Measurements from ENCODE around the gene SIMC1. TPM values are rescaled to one million over a fixed set of nuclear protein-coding genes. Genes with fewer than 3 reads are reported as not detected.

Gene SIMC1
- total RNA-seq, 1 experiment from 2014 or later, result 12.8 TPM

- DNase-seq (ENCODE audit: extremely low read depth, low read depth), result no peak
Measured at GRCh38 chr5:176360894-176361436, 122.7 kb downstream of the SIMC1 start.

GRCh38 chr5:176361437-176362232 is 123.4 kb downstream of the SIMC1 start, which contains the start of gene KIAA1191:
Gene KIAA1191, minus strand, starts transcription at chr5:176361764. Its CDS starts 2,256 bp downstream, at chr5:176359508.
- DNase-seq (ENCODE audit: extremely low read depth, low read depth), result peak; percentile 86

DNA sequence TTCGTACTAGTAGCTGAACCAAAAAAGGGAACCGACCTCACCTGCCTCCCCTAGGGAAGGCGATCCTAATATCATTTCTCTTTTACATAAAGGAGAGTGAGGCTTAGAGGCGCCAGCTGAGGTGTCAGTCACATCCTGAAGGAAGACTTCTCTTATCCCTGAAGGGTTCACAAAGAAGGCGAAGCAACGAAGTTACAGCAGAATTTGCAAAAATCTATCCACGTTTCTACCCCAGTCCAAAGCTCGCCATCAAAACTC is 123.9 kb downstream of the SIMC1 start:
- DNase-seq (ENCODE audit: extremely low read depth, low read depth), result no peak

DNA sequence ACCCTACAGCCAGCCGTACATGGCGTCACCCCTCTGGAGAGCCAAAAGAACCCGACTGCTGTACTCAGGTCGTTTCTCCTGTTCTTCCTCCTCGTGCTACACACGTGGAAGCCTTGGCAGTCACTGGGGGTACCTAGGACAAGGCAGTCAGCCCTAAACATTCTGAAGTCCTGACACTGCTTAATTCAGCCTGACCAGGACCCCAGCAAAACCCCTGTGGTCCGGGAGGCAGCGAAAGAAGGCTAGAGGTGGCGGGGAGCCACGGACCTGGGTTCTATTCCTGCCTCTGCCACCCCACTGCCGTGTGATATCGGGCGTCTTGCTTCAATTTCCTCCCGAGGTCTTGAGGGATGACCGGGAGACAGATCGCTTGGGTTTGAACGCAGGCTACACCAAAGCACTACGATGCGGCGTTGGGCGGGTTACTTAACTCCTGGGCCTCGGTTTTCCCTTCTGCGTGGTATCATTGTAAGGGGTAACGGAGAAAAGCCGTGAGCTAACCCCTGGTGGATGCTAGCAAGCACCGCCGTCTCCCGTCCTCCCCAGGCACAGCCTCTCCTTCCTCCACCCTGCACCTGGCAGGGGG is 126.6 kb downstream of the SIMC1 start:
- no peak for DNase-seq (ENCODE audit: extremely low read depth, low read depth)

GRCh38 chr5:176365351-176366231 is 127.4 kb downstream of the SIMC1 start, which contains the start of gene ARL10:
Gene ARL10, plus strand, starts transcription at chr5:176365487. Its CDS starts 77 bp downstream, at chr5:176365564.
- DNase-seq (ENCODE audit: extremely low read depth, low read depth), result no peak

DNA sequence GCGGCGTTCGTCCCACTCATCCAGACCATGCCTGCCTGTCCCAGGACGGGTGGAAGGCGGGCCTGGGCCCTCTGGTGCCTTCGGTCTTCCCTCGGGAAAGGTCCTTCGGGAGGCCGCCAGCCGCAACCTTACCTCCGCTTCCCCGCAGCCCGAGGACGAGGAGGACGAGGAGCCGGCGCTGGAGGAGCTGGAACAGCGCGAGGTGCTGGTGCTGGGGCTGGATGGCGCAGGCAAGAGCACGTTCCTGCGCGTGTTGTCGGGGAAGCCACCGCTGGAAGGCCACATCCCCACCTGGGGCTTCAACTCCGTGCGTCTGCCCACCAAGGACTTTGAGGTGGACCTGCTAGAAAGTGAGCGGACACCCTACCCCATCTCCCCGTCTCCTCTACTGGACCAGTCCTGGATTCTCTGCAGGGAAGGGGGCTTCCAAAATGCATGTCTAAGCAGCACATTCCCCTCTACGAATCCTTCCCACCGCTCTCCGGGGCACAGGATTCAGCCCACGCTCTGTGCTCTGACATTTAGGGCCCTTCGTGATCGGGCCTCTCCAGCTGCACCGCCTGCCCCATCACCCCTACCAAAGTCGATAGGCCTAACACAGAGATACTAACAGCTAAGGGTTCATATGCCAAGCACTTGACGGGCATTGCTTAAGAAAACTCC is 128.1 kb downstream of the SIMC1 start:
- no peak for DNase-seq (ENCODE audit: extremely low read depth, low read depth)

DNA sequence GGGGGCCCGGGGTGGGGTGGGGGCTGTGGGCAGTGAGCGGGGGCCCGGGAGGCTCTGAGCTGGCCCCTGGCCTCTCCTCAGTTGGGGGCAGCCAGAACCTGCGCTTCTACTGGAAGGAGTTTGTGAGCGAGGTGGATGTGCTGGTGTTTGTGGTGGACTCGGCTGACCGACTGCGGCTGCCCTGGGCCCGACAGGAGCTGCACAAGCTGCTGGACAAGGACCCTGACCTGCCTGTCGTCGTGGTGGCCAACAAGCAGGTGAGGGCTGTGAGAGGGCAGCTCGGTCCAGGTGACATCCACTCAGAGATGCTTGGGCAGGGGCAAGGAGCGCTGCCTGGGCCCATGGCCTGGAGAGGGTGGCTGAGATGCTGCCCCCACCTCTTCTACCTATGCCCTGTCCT is 130.5 kb downstream of the SIMC1 start:
- no peak for DNase-seq (ENCODE audit: extremely low read depth, low read depth)

DNA sequence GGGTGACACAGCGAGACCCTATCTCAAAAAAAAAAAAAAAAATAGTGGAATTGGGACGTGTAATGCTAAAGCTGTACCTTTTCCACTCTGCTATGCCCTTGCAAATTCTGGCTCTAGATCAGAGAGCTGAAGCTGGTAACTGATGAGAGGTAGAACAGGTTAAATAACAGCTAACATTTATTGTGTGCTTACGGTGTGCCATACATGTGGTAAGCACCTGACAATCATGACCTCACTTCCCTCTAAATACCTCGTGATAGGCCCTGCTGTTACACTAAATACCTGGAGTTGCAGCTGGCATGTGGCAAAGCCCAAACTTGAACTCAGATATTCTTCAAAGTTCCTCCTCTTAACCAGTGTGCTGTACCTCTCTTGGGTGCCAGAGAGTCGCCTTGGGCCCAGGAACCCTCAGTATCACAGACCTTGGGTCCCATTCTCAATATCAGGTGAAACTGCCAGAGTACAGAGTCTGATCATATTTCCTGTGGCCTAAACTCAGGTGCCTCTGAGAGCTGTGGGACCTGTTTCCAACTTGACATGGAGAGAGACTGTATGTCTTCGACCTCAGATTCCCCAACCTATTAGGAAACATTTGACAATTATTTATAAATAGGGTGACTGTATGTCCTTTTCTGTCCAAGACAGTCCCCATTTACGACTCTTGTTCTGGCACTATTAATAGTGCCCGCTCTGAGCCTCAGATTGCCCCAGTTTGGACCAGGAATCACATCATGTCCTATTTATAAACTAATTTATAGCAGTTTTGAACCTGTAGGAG is 131.9 kb downstream of the SIMC1 start:
- DNase-seq (ENCODE audit: extremely low read depth, low read depth), result no peak

DNA sequence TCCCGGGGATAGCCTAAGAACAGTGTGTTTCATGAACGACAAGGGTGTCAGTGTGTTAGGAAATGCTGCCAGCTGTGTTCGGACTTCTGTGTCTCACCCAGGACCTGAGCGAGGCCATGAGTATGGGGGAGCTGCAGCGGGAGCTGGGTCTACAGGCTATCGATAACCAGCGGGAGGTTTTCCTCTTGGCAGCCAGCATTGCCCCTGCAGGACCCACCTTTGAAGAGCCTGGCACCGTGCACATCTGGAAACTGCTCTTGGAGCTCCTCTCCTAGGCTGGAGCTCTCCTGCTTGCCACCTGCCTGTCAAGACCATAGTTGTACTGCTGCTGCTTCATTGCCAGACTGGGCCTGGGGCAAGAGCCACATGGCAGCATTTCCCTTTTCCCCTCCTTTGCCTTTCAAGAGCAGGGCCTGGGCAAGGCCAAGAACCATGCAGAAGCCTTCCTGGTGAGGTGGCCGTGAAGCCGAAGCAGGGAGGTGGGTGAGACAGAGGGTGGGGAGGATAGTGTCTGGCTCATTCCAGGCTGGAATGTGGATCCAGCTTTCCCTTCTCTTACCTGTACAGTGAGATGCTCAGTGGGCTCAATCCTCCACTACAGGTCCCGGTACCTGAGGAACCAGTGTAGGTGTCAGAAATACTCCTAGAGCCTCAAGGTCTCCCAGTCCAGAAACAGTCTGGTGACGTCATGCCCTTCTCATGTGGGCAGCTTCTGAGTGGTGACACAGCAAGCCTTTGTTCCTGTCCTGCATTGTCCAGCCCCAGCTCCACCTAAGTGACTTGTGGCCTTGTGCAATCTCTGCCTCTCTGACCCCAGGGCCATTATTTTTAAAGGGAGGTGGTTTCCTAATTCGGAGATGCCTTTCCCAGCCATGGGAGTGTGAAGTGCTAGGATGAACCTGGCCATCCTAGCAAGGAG is 133.7 kb downstream of the SIMC1 start:
- DNase-seq (ENCODE audit: extremely low read depth, low read depth), result no peak

GRCh38 chr5:176373100-176373818 is 135.0 kb downstream of the SIMC1 start:
- DNase-seq (ENCODE audit: extremely low read depth, low read depth), result no peak

DNA sequence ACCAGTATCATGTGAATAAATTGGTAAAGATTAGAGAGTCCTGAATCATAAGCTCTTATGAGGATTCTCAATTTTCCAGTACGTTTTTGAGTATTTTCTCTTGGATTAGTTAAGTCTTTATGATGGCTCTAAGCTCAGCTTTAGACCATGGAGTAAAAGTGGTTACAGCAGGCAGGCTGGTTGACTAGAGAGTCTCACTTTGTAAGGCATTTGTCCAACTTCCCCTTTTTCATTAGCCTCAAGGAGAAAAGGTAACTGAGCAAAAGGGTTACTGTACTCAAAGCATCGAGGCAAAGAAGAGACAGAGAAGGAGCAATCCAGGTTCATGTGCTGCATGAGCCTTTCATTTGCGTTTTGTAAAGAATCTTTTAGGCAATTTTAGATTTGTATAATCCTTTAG is 141.7 kb downstream of the SIMC1 start:
- no peak for DNase-seq (ENCODE audit: extremely low read depth, low read depth)

DNA sequence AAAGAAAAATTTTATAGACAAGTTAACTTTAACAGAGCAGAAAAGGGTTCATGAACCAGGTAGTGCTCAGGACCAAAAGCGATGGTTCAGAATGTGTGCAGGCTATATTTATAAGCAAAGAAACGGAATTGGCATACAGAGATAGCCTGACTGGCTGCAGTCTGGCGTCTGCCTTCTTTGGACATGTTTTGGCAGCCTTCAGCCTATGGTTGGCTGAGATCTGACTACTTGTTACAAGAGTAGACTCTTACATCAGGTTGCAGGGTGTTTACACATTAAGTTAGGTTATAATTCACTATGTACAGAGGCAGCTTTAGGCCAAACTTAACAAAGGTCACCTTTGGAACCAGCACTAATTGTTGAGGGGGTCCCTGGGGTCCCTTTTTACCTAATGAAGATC is 143.2 kb downstream of the SIMC1 start:
- no peak for DNase-seq (ENCODE audit: extremely low read depth, low read depth)

DNA sequence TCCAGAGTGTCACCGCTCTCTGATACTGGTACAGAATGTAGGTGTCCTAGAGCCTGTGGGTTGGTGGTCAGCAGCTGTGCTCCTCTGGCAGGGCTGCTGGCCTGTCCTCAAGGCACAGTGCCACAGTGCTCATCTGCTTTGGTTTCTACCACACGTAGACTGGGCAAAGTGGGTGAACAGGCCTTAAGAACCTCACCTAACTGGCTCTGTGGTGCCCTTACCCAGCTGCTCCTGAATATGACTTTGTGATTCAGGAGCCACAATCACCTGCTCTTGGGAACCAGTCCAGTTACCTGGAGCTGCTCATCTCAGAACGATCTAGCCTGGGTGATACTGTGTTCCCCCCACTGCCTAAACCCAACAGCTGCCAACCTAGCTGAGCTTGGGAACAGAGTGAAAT is 143.8 kb downstream of the SIMC1 start:
- DNase-seq (ENCODE audit: extremely low read depth, low read depth), result no peak

DNA sequence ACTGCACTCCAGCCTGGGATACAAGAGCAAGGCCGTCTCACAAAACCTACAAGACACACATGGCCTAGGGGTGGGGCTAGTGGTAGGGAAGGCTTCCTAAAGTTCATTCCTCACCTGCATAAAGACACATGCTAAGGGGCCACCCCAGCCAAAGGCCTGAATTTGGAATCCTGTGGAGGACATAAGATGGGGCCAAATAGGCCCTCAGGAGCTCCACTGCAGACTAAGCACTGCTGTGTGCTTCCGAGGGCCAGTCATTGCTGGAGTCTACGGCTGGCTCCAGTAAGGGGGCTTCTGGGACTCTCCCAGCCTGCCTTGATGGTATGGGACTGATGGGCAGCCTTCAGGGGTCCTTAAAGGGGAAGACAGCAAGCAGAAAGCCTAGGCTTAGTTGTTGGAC is 144.5 kb downstream of the SIMC1 start:
- no peak for DNase-seq (ENCODE audit: extremely low read depth, low read depth)

DNA sequence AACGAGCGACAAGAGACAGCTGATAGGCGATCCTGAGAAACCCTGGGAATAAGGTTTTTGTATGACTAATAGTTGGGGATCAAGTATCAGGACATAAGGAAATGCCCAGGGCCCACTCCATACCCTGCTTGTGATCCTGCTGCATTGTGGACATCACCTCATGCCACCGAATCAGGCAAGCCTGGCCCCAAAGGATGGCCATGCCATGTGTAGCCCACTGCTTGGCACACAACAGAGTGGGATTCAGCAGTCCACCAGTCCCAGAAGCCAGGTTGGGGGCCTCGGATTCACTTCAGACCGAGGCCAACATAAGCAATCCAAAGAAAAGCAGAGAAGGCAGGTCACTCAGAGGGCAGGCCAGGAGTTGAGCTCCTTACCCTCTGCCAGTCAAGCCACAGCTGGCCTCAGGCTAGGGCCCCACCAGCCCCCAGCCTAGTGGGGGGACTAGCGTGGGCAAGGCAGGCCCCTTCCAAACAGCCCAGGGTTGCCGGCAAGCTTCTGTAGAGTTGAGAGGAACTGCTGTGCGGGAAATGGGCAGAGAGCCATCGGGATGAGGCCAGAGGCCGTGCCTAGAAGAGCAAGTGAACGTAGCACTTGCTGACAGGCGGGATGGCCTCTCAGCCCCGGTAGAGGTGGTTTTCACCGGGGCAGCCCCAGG is 145.2 kb downstream of the SIMC1 start:
- no peak for DNase-seq (ENCODE audit: extremely low read depth, low read depth)

- no peak for DNase-seq (ENCODE audit: extremely low read depth, low read depth)
Measured at GRCh38 chr5:176383961-176384360, 145.7 kb downstream of the SIMC1 start.

- no peak for DNase-seq (ENCODE audit: extremely low read depth, low read depth)
Measured at GRCh38 chr5:176384366-176384930, 146.2 kb downstream of the SIMC1 start.
